ENCODE results near the gene RNF151.

- TF ChIP-seq CTCF (IDR thresholded peaks at IDR 0.05) (no peak), POLR2A (IDR thresholded peaks at IDR 0.05) (no peak)
Measured at GRCh38 chr16:1949507-1949906, 17.1 kb upstream of the RNF151 start.

Measured in right lobe of liver (tissue), 4 donors.